ENCODE measurements around the gene UROS.

DNA sequence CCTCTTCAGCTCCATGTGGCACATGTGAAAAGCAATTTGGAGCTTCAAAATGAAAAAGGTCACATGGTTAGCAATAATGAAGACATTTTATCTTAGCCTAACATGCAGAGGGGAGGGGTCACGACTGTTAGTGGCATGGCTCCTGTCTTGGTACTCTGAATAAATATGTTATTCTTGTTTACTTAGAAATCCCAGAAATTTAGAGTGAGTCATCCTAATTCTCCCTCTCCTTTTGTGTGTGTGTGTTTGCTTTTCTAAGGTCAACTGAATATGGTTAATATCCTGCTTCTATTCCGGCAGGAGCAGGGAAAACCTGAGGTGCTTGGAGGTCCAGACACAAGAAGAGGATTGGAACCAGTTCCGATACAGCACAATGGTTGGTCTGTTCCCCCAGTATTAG, 17.9 kb upstream of the UROS start:
- TF ChIP-seq, protein P1, sequence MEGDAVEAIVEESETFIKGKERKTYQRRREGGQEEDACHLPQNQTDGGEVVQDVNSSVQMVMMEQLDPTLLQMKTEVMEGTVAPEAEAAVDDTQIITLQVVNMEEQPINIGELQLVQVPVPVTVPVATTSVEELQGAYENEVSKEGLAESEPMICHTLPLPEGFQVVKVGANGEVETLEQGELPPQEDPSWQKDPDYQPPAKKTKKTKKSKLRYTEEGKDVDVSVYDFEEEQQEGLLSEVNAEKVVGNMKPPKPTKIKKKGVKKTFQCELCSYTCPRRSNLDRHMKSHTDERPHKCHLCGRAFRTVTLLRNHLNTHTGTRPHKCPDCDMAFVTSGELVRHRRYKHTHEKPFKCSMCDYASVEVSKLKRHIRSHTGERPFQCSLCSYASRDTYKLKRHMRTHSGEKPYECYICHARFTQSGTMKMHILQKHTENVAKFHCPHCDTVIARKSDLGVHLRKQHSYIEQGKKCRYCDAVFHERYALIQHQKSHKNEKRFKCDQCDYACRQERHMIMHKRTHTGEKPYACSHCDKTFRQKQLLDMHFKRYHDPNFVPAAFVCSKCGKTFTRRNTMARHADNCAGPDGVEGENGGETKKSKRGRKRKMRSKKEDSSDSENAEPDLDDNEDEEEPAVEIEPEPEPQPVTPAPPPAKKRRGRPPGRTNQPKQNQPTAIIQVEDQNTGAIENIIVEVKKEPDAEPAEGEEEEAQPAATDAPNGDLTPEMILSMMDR (IDR thresholded peaks at IDR 0.05; ENCODE audit: insufficient read depth, low read depth, low read length): no peak
- TF ChIP-seq EZH2 (IDR thresholded peaks at IDR 0.05; ENCODE audit: insufficient read depth, low read length): no peak

All from astrocyte (in vitro differentiated cells and primary cell).